K562 (cell line): Measurements from ENCODE around the gene ITPR1.

ENCODE experiments used
- BACH1 ChIP-seq: fragments of 200-800 bp; sonication (Bioruptor generic); IDR thresholded peaks from 2 replicates; pipeline ENCODE4 v1.6.1; 2016; ENCODE audit warnings: missing genetic modification characterization, missing compliant biosample characterization
- HCFC1 ChIP-seq: IDR thresholded peaks from 2 replicates; pipeline ENCODE4 v1.6.1; 2012; ENCODE audit warnings: low read depth, low read length, improper control_type of control experiment
- NFRKB ChIP-seq: fragments of 450-650 bp; IDR thresholded peaks from 2 replicates; pipeline ENCODE4 v1.6.1; 2016; ENCODE audit warnings: low read depth
- POLR2A ChIP-seq: fragments of 450-650 bp; conservative IDR thresholded peaks from 2 replicates; pipeline ENCODE4 v1.6.1; 2016
- RBBP5 ChIP-seq: fragments of 200-600 bp; sonication (generic); IDR thresholded peaks from 2 replicates; pipeline ENCODE4 v1.6.1; 2012; ENCODE audit warnings: borderline replicate concordance, mild to moderate bottlenecking, low read length, control low read depth, inconsistent platforms; ENCODE audit not compliant: insufficient read depth, poor library complexity, severe bottlenecking
- STAG1 ChIP-seq: sonication (generic); formaldehyde crosslinking; IDR thresholded peaks from 2 replicates; pipeline ENCODE4 v1.5.0; 2020; ENCODE audit warnings: missing genetic modification reagents, borderline replicate concordance
- TBP ChIP-seq: optimal IDR thresholded peaks from 2 replicates; pipeline ENCODE3; 2011; ENCODE audit warnings: low read depth, low read length, improper control_type of control experiment
- ZSCAN32 ChIP-seq: fragments of 450-650 bp; formaldehyde crosslinking; IDR thresholded peaks from 2 replicates; pipeline ENCODE4 v1.4.0; 2020; ENCODE audit warnings: mild to moderate bottlenecking, moderate library complexity
- TF ChIP-seq, protein P1 (sequence below): fragments of 250-450 bp; sonication (Bioruptor Pico); IDR thresholded peaks from 2 replicates; pipeline ENCODE4 v1.8.0; 2021; ENCODE audit warnings: moderate library complexity, mild to moderate bottlenecking, inconsistent platforms
- TF ChIP-seq, protein P2 (sequence below), 3 experiments: IDR thresholded peaks in 2 of 3; conservative IDR thresholded peaks in 1 of 3; 2 replicates each; pipeline ENCODE4 v1.5.1; 2011 to 2012; ENCODE audit warnings: low read length in 3 of 3, mild to moderate bottlenecking in 3 of 3, control low read depth in 2 of 3, improper control_type of control experiment in 1 of 3, inconsistent platforms in 1 of 3, low read depth in 1 of 3, mixed read lengths in 1 of 3, moderate library complexity in 1 of 3; ENCODE audit not compliant: insufficient read depth in 2 of 3

DNA sequence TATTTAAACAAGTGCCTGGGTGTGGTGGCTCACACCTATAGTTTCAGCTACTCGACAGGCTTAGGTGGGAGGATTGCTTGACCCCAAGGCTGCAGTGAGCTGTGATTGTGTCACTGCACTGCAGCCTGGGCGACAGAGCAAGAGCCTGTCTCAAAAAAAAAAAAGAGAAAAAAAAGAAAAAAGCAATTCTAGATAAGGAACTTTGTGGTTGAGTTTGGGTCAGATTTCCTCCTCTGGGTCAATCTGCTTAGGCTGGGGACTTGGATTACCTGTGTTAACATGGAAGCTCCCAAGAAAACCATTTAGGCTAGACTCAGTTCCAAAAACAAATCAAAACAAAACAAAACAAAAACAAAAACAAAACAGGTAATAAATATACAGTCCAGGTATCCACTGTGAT, 50.0 kb downstream of the ITPR1 start:
- TF ChIP-seq TBP: no peak
- no peak for TF ChIP-seq POLR2A
- TF ChIP-seq HCFC1: no peak
- TF ChIP-seq, protein P1, sequence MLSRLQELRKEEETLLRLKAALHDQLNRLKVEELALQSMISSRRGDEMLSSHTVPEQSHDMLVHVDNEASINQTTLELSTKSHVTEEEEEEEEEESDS (CRISPR knock-in tag): no peak
- TF ChIP-seq ZSCAN32 (CRISPR knock-in tag): no peak
- TF ChIP-seq BACH1: no peak
- TF ChIP-seq, protein P2, sequence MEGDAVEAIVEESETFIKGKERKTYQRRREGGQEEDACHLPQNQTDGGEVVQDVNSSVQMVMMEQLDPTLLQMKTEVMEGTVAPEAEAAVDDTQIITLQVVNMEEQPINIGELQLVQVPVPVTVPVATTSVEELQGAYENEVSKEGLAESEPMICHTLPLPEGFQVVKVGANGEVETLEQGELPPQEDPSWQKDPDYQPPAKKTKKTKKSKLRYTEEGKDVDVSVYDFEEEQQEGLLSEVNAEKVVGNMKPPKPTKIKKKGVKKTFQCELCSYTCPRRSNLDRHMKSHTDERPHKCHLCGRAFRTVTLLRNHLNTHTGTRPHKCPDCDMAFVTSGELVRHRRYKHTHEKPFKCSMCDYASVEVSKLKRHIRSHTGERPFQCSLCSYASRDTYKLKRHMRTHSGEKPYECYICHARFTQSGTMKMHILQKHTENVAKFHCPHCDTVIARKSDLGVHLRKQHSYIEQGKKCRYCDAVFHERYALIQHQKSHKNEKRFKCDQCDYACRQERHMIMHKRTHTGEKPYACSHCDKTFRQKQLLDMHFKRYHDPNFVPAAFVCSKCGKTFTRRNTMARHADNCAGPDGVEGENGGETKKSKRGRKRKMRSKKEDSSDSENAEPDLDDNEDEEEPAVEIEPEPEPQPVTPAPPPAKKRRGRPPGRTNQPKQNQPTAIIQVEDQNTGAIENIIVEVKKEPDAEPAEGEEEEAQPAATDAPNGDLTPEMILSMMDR (IDR thresholded peaks at IDR 0.05 in 2 of 3, conservative IDR thresholded peaks at IDR 0.05 in 1 of 3; ENCODE audit: insufficient read depth in 2 of 3, low read depth in 1 of 3, low read length in 3 of 3): no peak
- TF ChIP-seq STAG1: no peak
- no peak for TF ChIP-seq NFRKB
- TF ChIP-seq RBBP5: no peak
